ENCODE measurements around the gene HIGD1A. TPM values are rescaled to one million over a fixed set of nuclear protein-coding genes. Genes with fewer than 3 reads are reported as not detected.

The HIGD1A gene
- total RNA-seq, 1 donor from 2014 or later = 67.6 TPM

- Mint-ChIP-seq H3K27ac (ENCODE audit: unreplicated experiment) (no peak overlapping the region), H3K27me3 (ENCODE audit: unreplicated experiment) (no peaks in the 10 kb centered on the region), H3K36me3 (ENCODE audit: unreplicated experiment) (peaks cover 5% of the 10 kb centered on the region), H3K4me3 (ENCODE audit: unreplicated experiment) (no peak overlapping the region), H3K4me1 (ENCODE audit: low read depth, unreplicated experiment) (no peaks in the 10 kb centered on the region), H3K9me3 (ENCODE audit: unreplicated experiment) (peaks cover 1% of the 10 kb centered on the region)
- no peak for TF ChIP-seq CTCF (IDR thresholded peaks at IDR 0.05; ENCODE audit: partially characterized antibody, unreplicated experiment)
- no peak for DNase-seq
Observed at GRCh38 chr3:42838571-42838970, 34.3 kb upstream of the HIGD1A start.

GRCh38 chr3:42836150-42837123 is 32.1 kb upstream of the HIGD1A start:
- no peak for DNase-seq
- TF ChIP-seq CTCF (IDR thresholded peaks at IDR 0.05; ENCODE audit: partially characterized antibody, unreplicated experiment) = no peak
- Mint-ChIP-seq H3K27ac (ENCODE audit: unreplicated experiment) (no peak overlapping the region), H3K4me3 (ENCODE audit: unreplicated experiment) (no peak overlapping the region), H3K36me3 (ENCODE audit: unreplicated experiment) (peaks cover 5% of the 10 kb centered on the region), H3K4me1 (ENCODE audit: low read depth, unreplicated experiment) (no peaks in the 10 kb centered on the region), H3K9me3 (ENCODE audit: unreplicated experiment) (peaks cover 1% of the 10 kb centered on the region), H3K27me3 (ENCODE audit: unreplicated experiment) (no peaks in the 10 kb centered on the region)

- H3K9me3 Mint-ChIP-seq (ENCODE audit: unreplicated experiment) = no peaks in the 10 kb centered on the region
- peak; percentile 84 for TF ChIP-seq CTCF (IDR thresholded peaks at IDR 0.05; ENCODE audit: partially characterized antibody, unreplicated experiment)
- H3K27ac Mint-ChIP-seq (ENCODE audit: unreplicated experiment) = no peak overlapping the region
- H3K36me3 Mint-ChIP-seq (ENCODE audit: unreplicated experiment) = peaks cover 5% of the 10 kb centered on the region
- no peaks in the 10 kb centered on the region for H3K4me1 Mint-ChIP-seq (ENCODE audit: low read depth, unreplicated experiment)
- H3K4me3 Mint-ChIP-seq (ENCODE audit: unreplicated experiment) = no peak overlapping the region
- peak; percentile 82 for DNase-seq
- H3K27me3 Mint-ChIP-seq (ENCODE audit: unreplicated experiment) = no peaks in the 10 kb centered on the region
Observed at GRCh38 chr3:42831321-42831713, 27.0 kb upstream of the HIGD1A start.

- DNase-seq = no peak
- H3K4me3 Mint-ChIP-seq (ENCODE audit: unreplicated experiment) = no peak overlapping the region
- H3K4me1 Mint-ChIP-seq (ENCODE audit: low read depth, unreplicated experiment) = no peaks in the 10 kb centered on the region
- H3K36me3 Mint-ChIP-seq (ENCODE audit: unreplicated experiment) = peaks cover 5% of the 10 kb centered on the region
- no peak for TF ChIP-seq CTCF (IDR thresholded peaks at IDR 0.05; ENCODE audit: partially characterized antibody, unreplicated experiment)
- no peak overlapping the region for H3K27ac Mint-ChIP-seq (ENCODE audit: unreplicated experiment)
- H3K27me3 Mint-ChIP-seq (ENCODE audit: unreplicated experiment) = no peaks in the 10 kb centered on the region
- no peaks in the 10 kb centered on the region for H3K9me3 Mint-ChIP-seq (ENCODE audit: unreplicated experiment)
Observed at GRCh38 chr3:42830437-42831320, 26.4 kb upstream of the HIGD1A start.
